Renal pelvis (tissue), 4 donors: ENCODE results near the gene SPTAN1. TPM values are rescaled to one million over a fixed set of nuclear protein-coding genes. Genes with fewer than 3 reads are reported as not detected.
"Not testable (repeated sequence)": the region's sequence is repeated elsewhere in the genome, so short reads cannot be mapped to it uniquely, and the experiment has no call there.

Source experiments
- DNase-seq: peaks from one replicate; pipeline ENCODE4 v3.0.0-alpha.2; 2013
- polyA plus RNA-seq, 3 donors: library from polyadenylated mRNA; unstranded; fragments of 120-200 nt; gene quantifications; one replicate each; pipeline ENCODE4 v1.2.1, GENCODE V29; 2013; ENCODE audit not compliant: insufficient read length in 3 of 3

The SPTAN1 gene
- polyA plus RNA-seq, 3 donors: 362 to 483 (median 423) TPM

GRCh38 chr9:128656416-128657343 lies 104.3 kb downstream of the SPTAN1 start, which contains the start of gene DYNC2I2:
Gene DYNC2I2 (minus strand): TSS chr9:128656847. CDS start chr9:128656726, 121 bp downstream.
- DNase-seq: peak; percentile 92

- no peak for DNase-seq
Measured at GRCh38 chr9:128657344-128657704, 104.9 kb downstream of the SPTAN1 start.

GRCh38 chr9:128657796-128658195 lies 105.4 kb downstream of the SPTAN1 start:
- no peak for DNase-seq

GRCh38 chr9:128666481-128666941 lies 114.1 kb downstream of the SPTAN1 start:
- not testable (repeated sequence) for DNase-seq

- DNase-seq: no peak
Measured at GRCh38 chr9:128669786-128670185, 117.4 kb downstream of the SPTAN1 start.

GRCh38 chr9:128675382-128675781 lies 123.0 kb downstream of the SPTAN1 start:
- DNase-seq: no peak

- DNase-seq: no peak
Measured at GRCh38 chr9:128677794-128678193, 125.4 kb downstream of the SPTAN1 start.

Other genes starting within 250 kb of the SPTAN1 start
- 10 to 100 TPM; 40.8 to 48.4 (median 47.1) TPM for gene TRUB2, start 230.1 kb upstream of the SPTAN1 start, polyA plus RNA-seq
- 10 to 100 TPM; 64.1 to 97.0 (median 95.3) TPM for gene COQ4, start 229.7 kb upstream of the SPTAN1 start, polyA plus RNA-seq
- gene SLC27A4, start 212.1 kb upstream of the SPTAN1 start, polyA plus RNA-seq: 10 to 100 TPM; 19.6 to 24.6 (median 22.7) TPM
- gene URM1, start 181.2 kb upstream of the SPTAN1 start, polyA plus RNA-seq: 10 to 100 TPM; 60.5 to 70.8 (median 64.7) TPM
- 10 to 100 TPM; 42.9 to 50.7 (median 48.0) TPM for gene CERCAM, start 131.7 kb upstream of the SPTAN1 start, polyA plus RNA-seq
- gene ODF2, start 96.6 kb upstream of the SPTAN1 start, polyA plus RNA-seq: 10 to 100 TPM; 50.4 to 55.1 (median 50.7) TPM
- gene GLE1, start 47.9 kb upstream of the SPTAN1 start, polyA plus RNA-seq: 10 to 100 TPM; 29.5 to 33.4 (median 32.1) TPM
- gene DYNC2I2, start 104.3 kb downstream of the SPTAN1 start, polyA plus RNA-seq: 10 to 100 TPM; 78.6 to 91.0 (median 86.0) TPM
- 100 to 1,000 TPM; 571 to 647 (median 631) TPM for gene SET, start 136.6 kb downstream of the SPTAN1 start, polyA plus RNA-seq
- gene PKN3, start 149.9 kb downstream of the SPTAN1 start, polyA plus RNA-seq: 10 to 100 TPM; 13.0 to 14.9 (median 13.7) TPM
- 10 to 100 TPM; 21.3 to 24.7 (median 23.4) TPM for gene ZDHHC12, start 171.5 kb downstream of the SPTAN1 start, polyA plus RNA-seq
- gene ZER1, start 219.3 kb downstream of the SPTAN1 start, polyA plus RNA-seq: 10 to 100 TPM; 35.5 to 43.2 (median 38.9) TPM
- 10 to 100 TPM; 40.1 to 45.5 (median 41.6) TPM for gene TBC1D13, start 234.7 kb downstream of the SPTAN1 start, polyA plus RNA-seq